HG03558 (cell line): ENCODE measurements around the gene RASGRF1.

Source experiments
- ATAC-seq: cut with Tn5 transposase; IDR thresholded peaks from one replicate; pipeline ENCODE4 v1.9.1; 2021; ENCODE audit warnings: moderate number of reproducible peaks; ENCODE audit not compliant: unreplicated experiment; ENCODE audit errors: extremely low read depth

The RASGRF1 gene

GRCh38 chr15:78993257-78993930, 97.2 kb downstream of the RASGRF1 start:
- no peak for ATAC-seq

- no peak for ATAC-seq
Observed at GRCh38 chr15:78992416-78993256, 97.9 kb downstream of the RASGRF1 start.

- no peak for ATAC-seq
Observed at GRCh38 chr15:78991879-78992278, 98.7 kb downstream of the RASGRF1 start.

- ATAC-seq, result no peak
Observed at GRCh38 chr15:78991476-78991875, 99.1 kb downstream of the RASGRF1 start.

- no peak for ATAC-seq
Observed at GRCh38 chr15:78990278-78990677, 100.3 kb downstream of the RASGRF1 start.

GRCh38 chr15:78989701-78990240, 100.8 kb downstream of the RASGRF1 start:
- ATAC-seq, result no peak

GRCh38 chr15:78988361-78988911, 102.1 kb downstream of the RASGRF1 start:
- ATAC-seq, result no peak

GRCh38 chr15:78987556-78988360, 102.8 kb downstream of the RASGRF1 start:
- ATAC-seq, result no peak

GRCh38 chr15:78985859-78986475, 104.6 kb downstream of the RASGRF1 start:
- no peak for ATAC-seq

GRCh38 chr15:78984041-78984440, 106.5 kb downstream of the RASGRF1 start:
- ATAC-seq, result no peak

- no peak for ATAC-seq
Observed at GRCh38 chr15:78983146-78983918, 107.2 kb downstream of the RASGRF1 start.

- no peak for ATAC-seq
Observed at GRCh38 chr15:78982736-78983135, 107.8 kb downstream of the RASGRF1 start.

GRCh38 chr15:78981532-78982313, 108.9 kb downstream of the RASGRF1 start:
- ATAC-seq, result no peak

- no peak for ATAC-seq
Observed at GRCh38 chr15:78979456-78980320, 110.9 kb downstream of the RASGRF1 start.

GRCh38 chr15:78978601-78979179, 111.9 kb downstream of the RASGRF1 start:
- no peak for ATAC-seq

GRCh38 chr15:78977591-78978347, 112.8 kb downstream of the RASGRF1 start:
- ATAC-seq, result peak; percentile 15
